SK-N-SH treated with all-trans-retinoic acid at 6 μM for 48 hours (cell line): ENCODE data around the gene PPP6R1.

Experiments used
- ARNTL ChIP-seq: fragments of 450-650 bp; formaldehyde crosslinking; IDR thresholded peaks from 2 replicates; pipeline ENCODE4 v1.5.0; 2020; ENCODE audit warnings: low read depth, mild to moderate bottlenecking, moderate library complexity, borderline replicate concordance
- ESRRG ChIP-seq: fragments of 250-450 bp; sonication (Bioruptor Pico); IDR thresholded peaks from 2 replicates; pipeline ENCODE4 v1.6.1; 2021; ENCODE audit warnings: mild to moderate bottlenecking
- PPARA ChIP-seq: fragments of 250-450 bp; sonication (Bioruptor Pico); IDR thresholded peaks from 2 replicates; pipeline ENCODE4 v1.5.0; 2020; ENCODE audit warnings: mild to moderate bottlenecking, borderline replicate concordance
- TOX ChIP-seq: fragments of 250-450 bp; sonication (Bioruptor Pico); IDR thresholded peaks from 2 replicates; pipeline ENCODE4 v1.8.0; 2021; ENCODE audit warnings: mild to moderate bottlenecking, moderate library complexity, borderline replicate concordance
- ZC3H10 ChIP-seq: fragments of 250-450 bp; sonication (Bioruptor Pico); IDR thresholded peaks from 2 replicates; pipeline ENCODE4 v1.5.1; 2021; ENCODE audit warnings: mild to moderate bottlenecking, moderate library complexity
- ZFP3 ChIP-seq: fragments of 250-450 bp; sonication (Bioruptor Pico); IDR thresholded peaks from 2 replicates; pipeline ENCODE4 v1.5.0; 2020; ENCODE audit warnings: mild to moderate bottlenecking, moderate library complexity
- ZNF70 ChIP-seq: fragments of 450-650 bp; formaldehyde crosslinking; IDR thresholded peaks from 2 replicates; pipeline ENCODE4 v1.5.0; 2020; ENCODE audit warnings: mild to moderate bottlenecking, moderate library complexity
- TF ChIP-seq, protein P1 (sequence below): fragments of 250-450 bp; sonication (Bioruptor Pico); IDR thresholded peaks from 2 replicates; pipeline ENCODE4 v1.5.0; 2020; ENCODE audit warnings: mild to moderate bottlenecking, moderate library complexity
- TF ChIP-seq, protein P2 (sequence below): fragments of 250-450 bp; sonication (Bioruptor Pico); IDR thresholded peaks from 2 replicates; pipeline ENCODE4 v1.5.1; 2021; ENCODE audit warnings: mild to moderate bottlenecking, moderate library complexity
- TF ChIP-seq, protein P3 (sequence below): fragments of 250-450 bp; sonication (Bioruptor Pico); IDR thresholded peaks from 2 replicates; pipeline ENCODE4 v1.8.0; 2020; ENCODE audit warnings: mild to moderate bottlenecking, moderate library complexity, borderline replicate concordance
- TF ChIP-seq, protein P4 (sequence below): fragments of 250-450 bp; sonication (Bioruptor Pico); IDR thresholded peaks from 2 replicates; pipeline ENCODE4 v1.5.1; 2020; ENCODE audit warnings: low read depth, mild to moderate bottlenecking, moderate library complexity
- TF ChIP-seq, protein P5 (sequence below): fragments of 250-450 bp; sonication (Bioruptor Pico); IDR thresholded peaks from 2 replicates; pipeline ENCODE4 v1.8.0; 2021; ENCODE audit warnings: low read depth, mild to moderate bottlenecking, moderate library complexity, borderline replicate concordance

DNA sequence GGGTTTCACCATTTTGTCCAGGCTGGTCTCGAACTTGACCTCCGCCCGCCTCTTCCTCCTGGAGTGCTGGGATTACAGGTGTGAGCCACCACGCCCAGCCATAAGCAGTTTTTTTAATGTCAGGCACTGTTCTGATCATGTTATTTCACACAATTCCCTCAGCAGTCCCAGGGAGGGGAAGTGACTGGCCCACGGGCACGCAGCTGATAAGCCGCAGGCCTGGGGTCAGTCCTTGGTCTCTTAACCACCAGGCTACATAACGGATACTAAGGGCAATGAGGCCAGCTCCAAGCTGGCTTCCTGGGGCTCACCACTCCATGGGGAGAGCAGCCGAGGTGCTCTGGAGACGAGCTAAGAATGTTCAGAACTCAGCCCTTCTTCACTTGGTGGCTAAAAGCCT lies 38.5 kb upstream of the PPP6R1 start:
- TF ChIP-seq ZNF70 (CRISPR knock-in tag) (no peak), ZFP3 (CRISPR knock-in tag) (no peak), TOX (CRISPR knock-in tag) (no peak), PPARA (no peak), ARNTL (CRISPR knock-in tag) (no peak), ZC3H10 (CRISPR knock-in tag) (no peak), ESRRG (CRISPR knock-in tag) (no peak)
- TF ChIP-seq, protein P1, sequence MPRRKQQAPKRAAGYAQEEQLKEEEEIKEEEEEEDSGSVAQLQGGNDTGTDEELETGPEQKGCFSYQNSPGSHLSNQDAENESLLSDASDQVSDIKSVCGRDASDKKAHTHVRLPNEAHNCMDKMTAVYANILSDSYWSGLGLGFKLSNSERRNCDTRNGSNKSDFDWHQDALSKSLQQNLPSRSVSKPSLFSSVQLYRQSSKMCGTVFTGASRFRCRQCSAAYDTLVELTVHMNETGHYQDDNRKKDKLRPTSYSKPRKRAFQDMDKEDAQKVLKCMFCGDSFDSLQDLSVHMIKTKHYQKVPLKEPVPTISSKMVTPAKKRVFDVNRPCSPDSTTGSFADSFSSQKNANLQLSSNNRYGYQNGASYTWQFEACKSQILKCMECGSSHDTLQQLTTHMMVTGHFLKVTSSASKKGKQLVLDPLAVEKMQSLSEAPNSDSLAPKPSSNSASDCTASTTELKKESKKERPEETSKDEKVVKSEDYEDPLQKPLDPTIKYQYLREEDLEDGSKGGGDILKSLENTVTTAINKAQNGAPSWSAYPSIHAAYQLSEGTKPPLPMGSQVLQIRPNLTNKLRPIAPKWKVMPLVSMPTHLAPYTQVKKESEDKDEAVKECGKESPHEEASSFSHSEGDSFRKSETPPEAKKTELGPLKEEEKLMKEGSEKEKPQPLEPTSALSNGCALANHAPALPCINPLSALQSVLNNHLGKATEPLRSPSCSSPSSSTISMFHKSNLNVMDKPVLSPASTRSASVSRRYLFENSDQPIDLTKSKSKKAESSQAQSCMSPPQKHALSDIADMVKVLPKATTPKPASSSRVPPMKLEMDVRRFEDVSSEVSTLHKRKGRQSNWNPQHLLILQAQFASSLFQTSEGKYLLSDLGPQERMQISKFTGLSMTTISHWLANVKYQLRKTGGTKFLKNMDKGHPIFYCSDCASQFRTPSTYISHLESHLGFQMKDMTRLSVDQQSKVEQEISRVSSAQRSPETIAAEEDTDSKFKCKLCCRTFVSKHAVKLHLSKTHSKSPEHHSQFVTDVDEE (CRISPR knock-in tag), result no peak
- TF ChIP-seq, protein P2, sequence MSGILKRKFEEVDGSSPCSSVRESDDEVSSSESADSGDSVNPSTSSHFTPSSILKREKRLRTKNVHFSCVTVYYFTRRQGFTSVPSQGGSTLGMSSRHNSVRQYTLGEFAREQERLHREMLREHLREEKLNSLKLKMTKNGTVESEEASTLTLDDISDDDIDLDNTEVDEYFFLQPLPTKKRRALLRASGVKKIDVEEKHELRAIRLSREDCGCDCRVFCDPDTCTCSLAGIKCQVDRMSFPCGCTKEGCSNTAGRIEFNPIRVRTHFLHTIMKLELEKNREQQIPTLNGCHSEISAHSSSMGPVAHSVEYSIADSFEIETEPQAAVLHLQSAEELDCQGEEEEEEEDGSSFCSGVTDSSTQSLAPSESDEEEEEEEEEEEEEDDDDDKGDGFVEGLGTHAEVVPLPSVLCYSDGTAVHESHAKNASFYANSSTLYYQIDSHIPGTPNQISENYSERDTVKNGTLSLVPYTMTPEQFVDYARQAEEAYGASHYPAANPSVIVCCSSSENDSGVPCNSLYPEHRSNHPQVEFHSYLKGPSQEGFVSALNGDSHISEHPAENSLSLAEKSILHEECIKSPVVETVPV (CRISPR knock-in tag), result no peak
- TF ChIP-seq, protein P3, sequence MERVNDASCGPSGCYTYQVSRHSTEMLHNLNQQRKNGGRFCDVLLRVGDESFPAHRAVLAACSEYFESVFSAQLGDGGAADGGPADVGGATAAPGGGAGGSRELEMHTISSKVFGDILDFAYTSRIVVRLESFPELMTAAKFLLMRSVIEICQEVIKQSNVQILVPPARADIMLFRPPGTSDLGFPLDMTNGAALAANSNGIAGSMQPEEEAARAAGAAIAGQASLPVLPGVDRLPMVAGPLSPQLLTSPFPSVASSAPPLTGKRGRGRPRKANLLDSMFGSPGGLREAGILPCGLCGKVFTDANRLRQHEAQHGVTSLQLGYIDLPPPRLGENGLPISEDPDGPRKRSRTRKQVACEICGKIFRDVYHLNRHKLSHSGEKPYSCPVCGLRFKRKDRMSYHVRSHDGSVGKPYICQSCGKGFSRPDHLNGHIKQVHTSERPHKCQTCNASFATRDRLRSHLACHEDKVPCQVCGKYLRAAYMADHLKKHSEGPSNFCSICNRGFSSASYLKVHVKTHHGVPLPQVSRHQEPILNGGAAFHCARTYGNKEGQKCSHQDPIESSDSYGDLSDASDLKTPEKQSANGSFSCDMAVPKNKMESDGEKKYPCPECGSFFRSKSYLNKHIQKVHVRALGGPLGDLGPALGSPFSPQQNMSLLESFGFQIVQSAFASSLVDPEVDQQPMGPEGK (CRISPR knock-in tag), result no peak
- TF ChIP-seq, protein P4, sequence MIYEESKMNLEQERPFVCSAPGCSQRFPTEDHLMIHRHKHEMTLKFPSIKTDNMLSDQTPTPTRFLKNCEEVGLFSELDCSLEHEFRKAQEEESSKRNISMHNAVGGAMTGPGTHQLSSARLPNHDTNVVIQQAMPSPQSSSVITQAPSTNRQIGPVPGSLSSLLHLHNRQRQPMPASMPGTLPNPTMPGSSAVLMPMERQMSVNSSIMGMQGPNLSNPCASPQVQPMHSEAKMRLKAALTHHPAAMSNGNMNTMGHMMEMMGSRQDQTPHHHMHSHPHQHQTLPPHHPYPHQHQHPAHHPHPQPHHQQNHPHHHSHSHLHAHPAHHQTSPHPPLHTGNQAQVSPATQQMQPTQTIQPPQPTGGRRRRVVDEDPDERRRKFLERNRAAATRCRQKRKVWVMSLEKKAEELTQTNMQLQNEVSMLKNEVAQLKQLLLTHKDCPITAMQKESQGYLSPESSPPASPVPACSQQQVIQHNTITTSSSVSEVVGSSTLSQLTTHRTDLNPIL, result no peak
- TF ChIP-seq, protein P5, sequence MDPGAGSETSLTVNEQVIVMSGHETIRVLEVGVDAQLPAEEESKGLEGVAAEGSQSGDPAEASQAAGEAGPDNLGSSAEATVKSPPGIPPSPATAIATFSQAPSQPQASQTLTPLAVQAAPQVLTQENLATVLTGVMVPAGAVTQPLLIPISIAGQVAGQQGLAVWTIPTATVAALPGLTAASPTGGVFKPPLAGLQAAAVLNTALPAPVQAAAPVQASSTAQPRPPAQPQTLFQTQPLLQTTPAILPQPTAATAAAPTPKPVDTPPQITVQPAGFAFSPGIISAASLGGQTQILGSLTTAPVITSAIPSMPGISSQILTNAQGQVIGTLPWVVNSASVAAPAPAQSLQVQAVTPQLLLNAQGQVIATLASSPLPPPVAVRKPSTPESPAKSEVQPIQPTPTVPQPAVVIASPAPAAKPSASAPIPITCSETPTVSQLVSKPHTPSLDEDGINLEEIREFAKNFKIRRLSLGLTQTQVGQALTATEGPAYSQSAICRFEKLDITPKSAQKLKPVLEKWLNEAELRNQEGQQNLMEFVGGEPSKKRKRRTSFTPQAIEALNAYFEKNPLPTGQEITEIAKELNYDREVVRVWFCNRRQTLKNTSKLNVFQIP (CRISPR knock-in tag), result no peak
